Cardiac muscle cell (in vitro differentiated cells and primary cell): ENCODE results near the gene FAM222A. TPM values are rescaled to one million over a fixed set of nuclear protein-coding genes. Genes with fewer than 3 reads are reported as not detected.

ENCODE experiments used
- DNase-seq, 2 donors: peaks; one replicate each; pipeline versions ENCODE4 v3.0.0 to v3.0.0-alpha.2; 2010 to 2017; ENCODE audit warnings: low read depth in 1 of 2, low spot score in 1 of 2
- H3K27ac ChIP-seq: fragments of 200-600 bp; sonication (generic); 2 replicates; pipeline ENCODE4 v1.5.1; 2016
- H3K27me3 ChIP-seq: fragments of 200-600 bp; sonication (generic); 2 replicates; pipeline ENCODE4 v1.6.0; 2016; ENCODE audit warnings: control low read depth
- H3K36me3 ChIP-seq: fragments of 200-600 bp; sonication (generic); 2 replicates; pipeline ENCODE4 v1.5.1; 2016; ENCODE audit warnings: control low read depth
- H3K4me1 ChIP-seq: fragments of 200-600 bp; sonication (generic); 2 replicates; pipeline ENCODE4 v1.8.1; 2017; ENCODE audit warnings: low read depth, mild to moderate bottlenecking, mixed run types
- H3K4me3 ChIP-seq: fragments of 200-600 bp; sonication (generic); 2 replicates; pipeline ENCODE4 v1.5.1; 2016; ENCODE audit warnings: mild to moderate bottlenecking
- H3K9me3 ChIP-seq: fragments of 200-600 bp; sonication (generic); 2 replicates; pipeline ENCODE4 v1.5.1; 2017; ENCODE audit warnings: low read depth, mild to moderate bottlenecking, control low read depth
- CTCF ChIP-seq: IDR thresholded peaks from 2 replicates; pipeline ENCODE4 v1.5.1; 2012; ENCODE audit warnings: low read depth, mild to moderate bottlenecking, low read length
- polyA plus RNA-seq: library from polyadenylated mRNA; unstranded; fragments of >200 nt; fragmentation: Nextera tagmentation; extraction: Ambion mirVana; gene quantifications from 2 replicates; pipeline ENCODE4 v1.2.1, GENCODE V29; 2016
- total RNA-seq: library from RNA; depleted of rRNA; stranded (reverse); fragments of >200 nt; gene quantifications from 2 replicates; pipeline ENCODE4 v1.2.3, GENCODE V29; 2016

FAM222A gene
- total and polyA plus RNA-seq, 2 experiments from 2014 or later, result 25.4 to 42.9 TPM

DNA sequence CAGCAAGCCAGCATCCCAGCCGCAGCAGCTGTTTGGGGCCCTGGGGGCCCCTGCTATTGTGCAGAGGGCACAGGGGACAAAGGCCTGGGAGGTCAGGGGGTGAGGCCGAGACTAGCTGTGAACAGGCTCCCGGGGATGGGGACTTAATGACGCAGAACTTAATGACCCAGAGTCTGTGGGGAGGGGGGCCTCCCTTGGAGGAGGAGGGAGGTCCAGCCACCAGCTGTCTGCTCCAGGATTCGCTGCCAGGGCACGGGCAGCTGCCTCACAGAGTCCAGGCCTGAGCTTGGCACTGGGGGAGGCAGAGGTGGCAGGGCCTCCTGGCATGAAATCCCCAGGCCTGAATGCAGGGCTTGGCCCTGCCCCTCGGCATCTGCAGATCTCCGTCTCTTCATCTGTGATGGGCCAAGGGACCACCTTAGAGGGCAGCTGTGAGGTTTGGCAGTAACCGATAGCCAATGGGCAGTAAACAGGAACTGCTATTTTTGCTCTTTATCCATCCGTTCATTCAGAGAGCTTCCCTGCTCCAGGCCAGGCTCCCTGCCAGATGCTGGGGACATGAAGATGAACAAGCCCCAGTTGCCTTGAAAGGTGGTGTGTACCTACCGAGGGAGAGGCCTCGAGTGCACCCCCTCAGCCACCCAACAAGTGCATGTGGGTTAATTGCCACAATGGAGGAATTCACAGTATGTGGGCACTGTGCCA is 6.7 kb downstream of the FAM222A start:
- no peak overlapping the region for H3K4me3 ChIP-seq
- no peak overlapping the region for H3K27ac ChIP-seq
- no peaks in the 10 kb centered on the region for H3K27me3 ChIP-seq
- H3K9me3 ChIP-seq, result no peaks in the 10 kb centered on the region
- peaks cover 68% of the 10 kb centered on the region for H3K4me1 ChIP-seq
- no peaks in the 10 kb centered on the region for H3K36me3 ChIP-seq
- no peak for TF ChIP-seq CTCF
- DNase-seq, result no peak

DNA sequence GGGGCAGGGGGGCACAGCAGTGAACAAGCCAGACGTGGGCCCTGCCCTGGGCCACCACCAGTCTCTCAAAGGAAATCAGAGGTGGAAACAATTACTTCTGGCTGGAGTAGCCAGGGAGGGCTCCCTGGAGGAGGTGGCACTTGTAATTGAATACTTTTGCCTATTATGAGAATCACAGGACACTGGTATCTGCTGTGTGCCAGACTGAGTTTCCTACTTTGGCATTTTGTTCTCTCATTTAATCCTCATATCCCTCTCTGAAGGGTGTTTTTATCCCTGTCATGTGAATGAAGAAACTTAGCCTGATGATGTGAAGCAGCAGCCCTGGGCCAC is 7.2 kb downstream of the FAM222A start:
- H3K9me3 ChIP-seq, result no peaks in the 10 kb centered on the region
- H3K4me3 ChIP-seq, result no peak overlapping the region
- H3K27ac ChIP-seq, result peak overlapping the region; percentile 74
- TF ChIP-seq CTCF, result no peak
- no peaks in the 10 kb centered on the region for H3K36me3 ChIP-seq
- peaks cover 64% of the 10 kb centered on the region for H3K4me1 ChIP-seq
- H3K27me3 ChIP-seq, result no peaks in the 10 kb centered on the region
- DNase-seq, result no peak

DNA sequence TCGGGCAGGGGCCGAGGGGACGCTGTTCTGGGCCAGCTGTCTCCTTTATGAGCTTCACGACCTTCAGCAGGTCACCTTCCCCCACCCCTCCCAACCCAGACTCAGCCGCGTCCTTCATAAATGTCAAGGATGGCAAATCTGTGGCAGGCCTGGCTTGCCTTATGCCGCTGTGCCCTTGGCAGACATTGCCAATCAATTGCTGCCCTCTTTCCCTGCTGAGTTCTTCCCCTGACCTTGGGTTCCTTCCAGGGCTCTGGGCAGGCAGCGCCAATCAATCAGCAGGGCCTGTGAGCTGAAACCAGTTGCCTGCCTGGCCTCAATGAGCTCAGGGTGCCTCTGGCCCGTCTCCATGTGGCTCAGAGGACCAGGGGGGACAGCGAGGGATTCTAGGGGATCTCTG is 7.7 kb downstream of the FAM222A start:
- no peaks in the 10 kb centered on the region for H3K36me3 ChIP-seq
- no peaks in the 10 kb centered on the region for H3K27me3 ChIP-seq
- H3K9me3 ChIP-seq, result no peaks in the 10 kb centered on the region
- H3K4me1 ChIP-seq, result peaks cover 60% of the 10 kb centered on the region
- no peak overlapping the region for H3K4me3 ChIP-seq
- peak overlapping the region; percentile 74 for H3K27ac ChIP-seq
- no peak for TF ChIP-seq CTCF
- no peak for DNase-seq

DNA sequence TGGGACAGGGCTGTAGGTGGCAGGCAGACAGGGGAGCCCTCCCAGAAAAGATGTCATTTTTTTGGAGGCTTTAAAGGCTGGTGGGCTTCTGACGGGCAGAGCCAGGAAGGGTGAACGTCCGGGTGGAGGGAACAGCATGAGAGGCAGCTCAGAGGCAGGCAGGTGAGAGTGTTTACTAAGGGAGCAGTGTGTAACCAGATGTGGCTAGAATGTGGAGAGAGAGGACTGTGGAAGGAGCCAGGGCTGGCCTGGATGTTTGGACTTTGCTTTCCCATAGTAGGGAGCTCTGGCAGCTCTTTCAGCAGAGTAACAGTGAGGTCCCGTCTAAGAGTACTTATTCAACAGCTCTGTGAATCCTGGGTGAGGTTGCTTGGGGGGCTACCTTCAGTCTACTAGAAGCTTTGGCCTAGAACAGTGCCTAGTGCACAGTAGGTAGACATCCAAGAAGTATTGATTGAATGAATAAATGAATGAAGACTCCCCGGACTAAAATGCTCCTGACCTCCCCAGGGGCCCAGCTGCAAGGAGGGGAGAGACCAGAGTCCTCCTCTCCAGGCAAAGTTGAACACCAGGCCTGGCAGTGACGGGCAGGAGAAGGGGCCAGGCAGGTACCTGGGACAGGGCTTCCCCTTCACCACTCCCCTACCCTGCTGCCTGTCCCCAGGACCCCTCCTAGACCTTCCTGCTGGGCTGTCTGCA is 8.5 kb downstream of the FAM222A start:
- Histone ChIP-seq H3K4me1 (peaks cover 55% of the 10 kb centered on the region), H3K27ac (peak overlapping the region; percentile 74), H3K36me3 (no peaks in the 10 kb centered on the region), H3K4me3 (no peak overlapping the region), H3K9me3 (no peaks in the 10 kb centered on the region), H3K27me3 (no peaks in the 10 kb centered on the region)
- no peak for TF ChIP-seq CTCF
- peak in 1 of 2 donors; percentile 54 for DNase-seq

- H3K4me3 ChIP-seq, result no peak overlapping the region
- no peaks in the 10 kb centered on the region for H3K36me3 ChIP-seq
- H3K9me3 ChIP-seq, result no peaks in the 10 kb centered on the region
- no peak for TF ChIP-seq CTCF
- peak overlapping the region; percentile 74 for H3K27ac ChIP-seq
- H3K4me1 ChIP-seq, result peaks cover 55% of the 10 kb centered on the region
- DNase-seq, result no peak
- no peaks in the 10 kb centered on the region for H3K27me3 ChIP-seq
Measured at GRCh38 chr12:109722721-109723094, 9.1 kb downstream of the FAM222A start.
